Common myeloid progenitor, CD34-positive (primary cell): ENCODE data around the gene LIPI.
"Not testable (repeated sequence)": the region's sequence is repeated elsewhere in the genome, so short reads cannot be mapped to it uniquely, and the experiment has no call there.

Source experiments
- CTCF ChIA-PET: fragments of 350-600 bp; sonication (Branson Sonifier 250); formaldehyde crosslinking; loops from one replicate; lab custom pipeline; 2021; ENCODE audit warnings: antibody characterized with exemption; lab: Charles Lee
- POLR2A ChIA-PET: fragments of 350-600 bp; sonication (Branson Sonifier 250); formaldehyde crosslinking; loops from one replicate; lab custom pipeline; 2021; ENCODE audit warnings: antibody characterized with exemption; lab: Charles Lee
- DNase-seq, 3 donors: peaks; one replicate each; pipeline versions ENCODE4 v3.0.0 to v3.0.0-alpha.2; 2013
- H3K27ac ChIP-seq, 2 experiments: 1 replicate in 1 of 2; 2 replicates in 1 of 2; pipeline ENCODE4 v1.7.0; 2013; ENCODE audit warnings: inconsistent platforms in 2 of 2, low read length in 2 of 2, mild to moderate bottlenecking in 2 of 2, low read depth in 1 of 2, moderate library complexity in 1 of 2; ENCODE audit not compliant: severe bottlenecking in 2 of 2, insufficient read depth in 1 of 2, poor library complexity in 1 of 2
- H3K27me3 ChIP-seq, 5 experiments: replicated peaks in 2 of 5; 1 replicate in 3 of 5; 2 replicates in 2 of 5; pipeline versions ENCODE4 v1.6.1 to v1.7.0; 2013; ENCODE audit warnings: low read length in 4 of 5, mild to moderate bottlenecking in 2 of 5, moderate library complexity in 2 of 5, inconsistent platforms in 1 of 5; ENCODE audit not compliant: insufficient read depth in 5 of 5, control insufficient read depth in 4 of 5
- H3K36me3 ChIP-seq, 4 experiments: 1 replicate in 2 of 4; 2 replicates in 2 of 4; pipeline versions ENCODE4 v1.6.1 to v1.7.0; 2013; ENCODE audit warnings: low read length in 3 of 4, control low read depth in 1 of 4, mild to moderate bottlenecking in 1 of 4; ENCODE audit not compliant: control insufficient read depth in 4 of 4, insufficient read depth in 4 of 4
- H3K4me1 ChIP-seq, 4 experiments: 1 replicate in 3 of 4; 2 replicates in 1 of 4; pipeline versions ENCODE4 v1.6.1 to v1.7.1; 2013; ENCODE audit warnings: low read length in 3 of 4, mild to moderate bottlenecking in 3 of 4, control low read depth in 1 of 4, inconsistent platforms in 1 of 4, moderate library complexity in 1 of 4; ENCODE audit not compliant: control insufficient read depth in 4 of 4, insufficient read depth in 4 of 4; ENCODE audit errors: control extremely low read depth in 1 of 4
- H3K4me3 ChIP-seq, 7 experiments: 1 replicate in 4 of 7; 2 replicates in 3 of 7; pipeline versions ENCODE4 v1.5.1 to v1.7.0; 2013; ENCODE audit warnings: mild to moderate bottlenecking in 7 of 7, low read length in 6 of 7, moderate library complexity in 6 of 7, inconsistent platforms in 2 of 7, low read depth in 2 of 7, control low read depth in 1 of 7; ENCODE audit not compliant: insufficient read depth in 4 of 7, control insufficient read depth in 1 of 7; ENCODE audit errors: extremely low read depth in 1 of 7
- H3K9me3 ChIP-seq, 5 experiments: 1 replicate in 4 of 5; 2 replicates in 1 of 5; pipeline versions ENCODE4 v1.6.1 to v1.7.1; 2013; ENCODE audit warnings: low read length in 4 of 5, mild to moderate bottlenecking in 2 of 5, inconsistent platforms in 1 of 5, low read depth in 1 of 5, moderate library complexity in 1 of 5; ENCODE audit not compliant: control insufficient read depth in 4 of 5, insufficient read depth in 2 of 5; ENCODE audit errors: control extremely low read depth in 1 of 5
- WGBS: methylation state at CpG from one replicate; pipeline ENCODE4 v1.1.5; 2013; ENCODE audit not compliant: insufficient coverage; 5-methylcytosine and 5-hydroxymethylcytosine counted together

Gene LIPI

DNA sequence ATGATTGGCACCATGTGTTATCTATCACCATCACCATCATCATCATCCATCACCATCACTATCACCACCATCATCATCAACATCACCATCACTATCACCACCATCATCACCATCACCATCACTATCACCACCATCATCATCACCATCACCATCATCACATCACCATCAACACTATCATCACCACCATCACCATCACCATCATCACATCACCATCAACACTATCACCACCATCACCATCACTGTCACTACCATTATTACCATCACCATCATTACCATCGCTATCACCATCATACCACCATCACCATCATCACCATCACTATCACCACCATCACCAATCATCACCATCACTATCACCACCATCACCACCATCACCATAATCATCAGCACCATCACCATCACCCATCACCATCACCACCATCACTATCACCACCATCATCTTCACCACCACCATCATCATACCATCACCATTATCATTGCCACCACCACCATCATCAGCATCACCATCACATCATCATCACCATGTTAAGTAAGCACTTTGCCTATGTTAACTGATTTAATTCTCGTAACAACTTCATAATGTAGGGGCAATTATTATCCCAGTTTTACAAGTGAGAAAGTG lies 112.8 kb downstream of the LIPI start:
- Histone ChIP-seq H3K27ac (no peak overlapping the region), H3K36me3 (peaks cover 0 to 3% (median 0%) of the 10 kb centered on the region in 4 experiments), H3K4me3 (no peak overlapping the region), H3K27me3 (no peaks in the 10 kb centered on the region), H3K9me3 (no peaks in the 10 kb centered on the region), H3K4me1 (no peaks in the 10 kb centered on the region)
- ChIA-PET POLR2A (no interaction called here), CTCF (no interaction called here)
- 100% methylated on average over 1 of the region's 2 CpGs for WGBS
- DNase-seq: no peak

DNA sequence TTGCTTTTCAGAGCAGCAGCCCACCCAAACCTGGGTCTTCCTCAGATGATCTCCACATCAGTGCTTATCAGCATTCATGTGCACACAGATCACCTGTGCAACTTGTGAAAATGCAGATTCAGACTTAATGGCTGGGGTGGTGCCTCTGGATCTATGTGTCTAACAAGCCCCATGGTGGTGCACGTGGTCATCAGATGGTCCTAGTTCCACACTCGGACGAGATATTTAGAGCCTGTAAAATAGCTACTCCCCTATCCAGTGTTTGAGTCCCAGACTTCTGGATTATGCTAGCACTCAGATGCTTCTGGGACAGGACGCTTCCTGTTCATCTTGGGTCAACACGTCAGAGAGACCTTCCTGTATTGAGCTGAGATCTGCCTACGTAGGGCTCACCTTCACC lies 114.2 kb downstream of the LIPI start:
- Histone ChIP-seq H3K36me3 (peaks cover 0 to 3% (median 0%) of the 10 kb centered on the region in 4 experiments), H3K4me3 (no peak overlapping the region), H3K9me3 (no peaks in the 10 kb centered on the region), H3K4me1 (no peaks in the 10 kb centered on the region), H3K27me3 (no peaks in the 10 kb centered on the region), H3K27ac (no peak overlapping the region)
- 95% methylated on average over 6 of the region's 6 CpGs for WGBS
- POLR2A ChIA-PET: no interaction called here
- DNase-seq: no peak
- CTCF ChIA-PET: no interaction called here

DNA sequence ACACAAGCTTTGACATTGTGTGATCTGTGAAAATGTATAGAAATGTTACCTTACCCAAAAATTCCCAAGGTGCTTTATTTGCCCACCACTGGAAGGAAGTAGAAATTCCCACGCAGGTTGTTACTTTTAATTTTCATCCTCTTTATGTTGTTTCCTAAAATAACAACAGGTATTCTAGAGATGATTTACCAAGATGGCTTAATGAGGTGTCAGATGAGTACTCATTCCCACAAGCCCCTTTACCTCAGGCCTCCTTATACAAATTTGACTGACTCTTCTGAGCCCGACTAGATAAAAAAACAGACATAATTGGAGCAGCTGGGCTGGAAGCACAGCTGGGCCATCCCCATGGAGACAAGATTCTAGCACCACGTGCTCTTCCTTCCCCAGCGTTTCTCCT lies 114.6 kb downstream of the LIPI start:
- Histone ChIP-seq H3K27ac (no peak overlapping the region), H3K4me1 (no peaks in the 10 kb centered on the region), H3K9me3 (no peaks in the 10 kb centered on the region), H3K27me3 (no peaks in the 10 kb centered on the region), H3K4me3 (no peak overlapping the region), H3K36me3 (peaks cover 0 to 3% (median 0%) of the 10 kb centered on the region in 4 experiments)
- ChIA-PET CTCF (no interaction called here), POLR2A (no interaction called here)
- no peak for DNase-seq
- 85% methylated on average over 3 of the region's 4 CpGs for WGBS

DNA sequence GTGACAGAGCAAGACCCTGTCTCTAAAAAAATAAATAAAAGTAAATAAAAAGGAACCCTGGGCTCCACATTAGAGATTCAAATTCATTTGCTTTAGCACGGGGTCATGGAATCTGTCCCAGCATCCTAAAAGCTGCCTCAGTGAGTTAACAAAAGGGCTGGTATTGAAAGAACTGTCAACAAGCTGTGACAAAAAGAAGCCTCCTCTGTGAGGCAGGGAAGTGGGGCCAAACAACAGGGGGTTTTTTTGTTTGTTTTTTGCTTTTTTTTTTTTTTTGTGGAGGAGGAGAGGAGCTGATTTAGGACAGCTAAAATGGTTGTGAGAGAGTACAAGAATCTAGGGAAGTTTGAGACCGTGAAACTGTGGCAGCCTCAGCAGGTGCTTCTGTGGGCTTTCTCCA lies 115.7 kb downstream of the LIPI start:
- peaks cover 0 to 3% (median 0%) of the 10 kb centered on the region in 4 experiments for H3K36me3 ChIP-seq
- CTCF ChIA-PET: no interaction called here

DNA sequence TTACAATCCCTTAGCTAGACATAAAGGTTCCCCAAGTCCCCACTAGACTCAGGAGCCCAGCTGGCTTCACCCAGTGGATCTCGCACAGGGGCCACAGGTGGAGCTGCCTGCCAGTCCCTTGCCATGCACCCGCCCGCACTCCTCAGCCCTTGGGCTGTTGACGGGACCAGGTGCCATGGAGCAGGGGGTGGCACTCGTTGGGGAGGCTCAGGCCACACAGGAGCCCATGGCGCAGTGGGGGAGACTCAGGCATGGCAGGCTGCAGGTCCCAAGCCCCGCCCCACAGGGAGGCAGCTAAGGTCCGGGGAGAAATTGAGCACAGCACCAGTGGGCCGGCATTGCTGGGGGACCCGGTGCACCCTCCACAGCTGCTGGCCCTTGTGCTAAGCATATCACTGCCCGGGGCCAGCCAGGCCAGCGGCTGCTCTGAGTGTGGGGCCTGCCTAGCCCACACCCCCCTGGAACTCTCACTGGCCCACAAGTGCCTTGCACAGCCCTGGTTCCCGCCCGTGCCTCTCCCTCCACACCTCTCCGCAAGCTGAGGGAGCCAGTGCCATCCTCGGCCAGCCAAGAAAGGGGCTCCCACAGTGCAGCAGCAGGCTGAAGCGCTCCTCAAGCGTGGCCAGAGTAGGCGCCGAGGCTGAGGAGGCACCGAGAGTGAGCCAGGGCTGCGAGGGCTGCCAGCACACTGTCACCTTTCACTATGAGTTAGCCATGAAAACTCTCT lies 117.8 kb downstream of the LIPI start:
- Histone ChIP-seq H3K9me3 (no peaks in the 10 kb centered on the region), H3K4me3 (no peak overlapping the region), H3K27ac (no peak overlapping the region), H3K4me1 (no peaks in the 10 kb centered on the region), H3K36me3 (peaks cover 0 to 3% (median 0%) of the 10 kb centered on the region in 4 experiments), H3K27me3 (no peaks in the 10 kb centered on the region)
- POLR2A ChIA-PET: no interaction called here
- DNase-seq: no peak
- CTCF ChIA-PET: no interaction called here
- 87% methylated on average over 16 of the region's 22 CpGs for WGBS

More for the DNA sequence above, 115.7 kb downstream of the LIPI start:
- no peak for DNase-seq
- WGBS: 94% methylated on average over 2 of the region's 2 CpGs
- Histone ChIP-seq H3K9me3 (no peaks in the 10 kb centered on the region), H3K27me3 (no peaks in the 10 kb centered on the region), H3K4me3 (no peak overlapping the region), H3K4me1 (no peaks in the 10 kb centered on the region), H3K27ac (no peak overlapping the region)
- POLR2A ChIA-PET: no interaction called here

DNA sequence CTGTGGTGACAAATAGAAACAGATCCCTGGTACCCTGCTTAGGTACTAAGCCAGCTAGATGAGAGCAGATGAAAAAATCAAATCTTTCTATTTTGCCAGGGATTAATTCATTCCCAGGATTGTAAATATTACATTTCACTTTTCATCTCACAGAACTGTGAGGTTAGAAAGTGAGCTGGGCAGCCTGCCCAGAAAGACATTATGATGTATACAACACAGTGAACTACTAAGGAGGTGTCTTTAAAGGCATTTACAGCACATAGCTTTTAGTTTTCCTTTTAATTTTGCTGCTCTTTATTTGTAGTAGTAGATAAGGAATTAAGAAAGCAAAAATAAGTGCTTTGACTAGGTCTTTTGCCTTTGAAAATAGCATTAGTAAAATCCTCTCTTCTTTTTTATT lies 120.6 kb downstream of the LIPI start:
- H3K9me3 ChIP-seq, POLR2A ChIA-PET, H3K4me3 ChIP-seq, H3K4me1 ChIP-seq, H3K36me3 ChIP-seq, H3K27ac ChIP-seq, CTCF ChIA-PET, H3K27me3 ChIP-seq, DNase-seq: not testable (repeated sequence)

DNA sequence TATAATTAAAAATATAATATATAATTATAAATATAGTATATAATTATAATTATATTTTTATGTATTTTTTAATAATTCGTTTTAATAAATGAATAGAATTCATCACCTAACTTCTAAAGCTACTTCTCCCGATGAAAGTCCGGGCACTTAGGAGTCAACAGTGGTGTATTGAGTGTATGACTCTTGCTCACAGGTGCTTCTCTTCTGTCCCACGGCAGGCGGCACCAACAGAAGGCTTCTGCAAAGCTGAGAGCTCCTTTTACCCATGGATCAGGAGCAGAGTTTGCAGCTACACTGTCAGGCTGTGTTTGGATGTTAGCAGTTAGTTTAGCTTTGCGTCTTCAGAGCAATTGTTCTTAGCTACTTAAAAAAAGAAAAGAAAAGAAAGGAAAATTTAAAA lies 122.4 kb downstream of the LIPI start:
- ChIA-PET POLR2A (no interaction called here), CTCF (no interaction called here)
- DNase-seq: peak in 1 of 3 donors; percentile 4
- no peaks in the 10 kb centered on the region for H3K4me1 ChIP-seq
- H3K27me3 ChIP-seq: no peaks in the 10 kb centered on the region
- WGBS: no CpG with 5 or more reads among the region's 6 CpGs
- peaks cover 0 to 5% (median 2%) of the 10 kb centered on the region in 4 experiments for H3K36me3 ChIP-seq
- no peak overlapping the region for H3K27ac ChIP-seq
- H3K4me3 ChIP-seq: no peak overlapping the region
- peaks cover 0 to 17% (median 12%) of the 10 kb centered on the region in 5 experiments for H3K9me3 ChIP-seq
